Right ventricle myocardium superior (tissue), 1 donor: ENCODE data around the gene ELP4. TPM values are rescaled to one million over a fixed set of nuclear protein-coding genes. Genes with fewer than 3 reads are reported as not detected.

Source experiments
- ATAC-seq: fragments of 200-7000 bp; cut with Tn5 transposase; one replicate; pipeline ENCODE4 v1.9.1; 2020; ENCODE audit warnings: mild to moderate bottlenecking; ENCODE audit not compliant: poor library complexity
- DNase-seq: peaks from one replicate; pipeline ENCODE4 v3.0.0-alpha.2; 2020
- intact Hi-C: fragments of 100-400 bp; cut with DNase I; formaldehyde crosslinking; loops from one replicate; pipeline ENCODE4 v1.11.2; 2022
- total RNA-seq: library from RNA; stranded (reverse); fragmentation: NEBNext Ultra II Directional; extraction: Animal tissue kit (Norgen Biotek cat#: 25700); gene quantifications from one replicate; pipeline ENCODE4 v1.2.1, GENCODE V29; 2021
- donor health status: DM: no; HTN: yes; CAD: no; lungs with severe emphysema.

Gene ELP4
- total RNA-seq, 1 donor from 2014 or later: 14.7 TPM

DNA sequence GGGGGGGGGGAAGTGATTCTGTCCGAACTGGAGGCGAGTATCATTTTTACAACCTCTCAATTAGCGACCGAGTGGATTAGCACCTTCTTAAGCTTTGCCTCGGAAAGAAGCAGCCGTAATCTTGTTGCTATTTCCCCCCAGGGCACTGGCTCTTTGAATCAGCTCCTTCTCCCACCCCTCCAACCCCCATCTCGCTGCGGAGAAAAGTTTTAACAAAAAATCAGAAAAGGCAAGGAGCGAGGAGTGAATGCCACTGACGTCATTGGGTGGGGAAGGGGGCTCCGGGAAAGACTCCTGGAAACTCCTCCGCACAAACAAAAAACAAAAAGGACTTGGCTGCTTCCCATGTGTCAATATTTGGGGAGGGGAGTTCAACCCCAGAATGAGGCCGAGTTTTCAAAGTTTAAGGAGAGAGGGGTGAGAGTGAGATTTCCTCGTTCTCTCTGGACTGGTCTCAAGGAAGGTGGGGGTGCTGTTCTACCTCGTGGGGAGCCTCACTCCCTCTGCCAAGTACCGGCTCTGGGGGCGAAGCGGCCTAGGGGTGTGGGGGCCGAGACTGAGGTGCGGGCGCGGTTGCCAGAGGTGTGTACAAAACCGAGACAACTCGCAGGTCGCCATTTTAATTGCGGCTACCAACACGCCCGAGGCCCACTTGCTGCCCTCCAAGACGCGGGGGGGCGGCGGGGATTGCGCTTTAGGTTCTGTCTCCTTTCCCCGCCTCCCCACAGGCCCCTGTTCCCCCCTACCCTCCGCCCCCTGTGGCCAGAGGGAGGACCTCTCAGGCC is 304.0 kb downstream of the ELP4 start:
- no peak for ATAC-seq
- intact Hi-C loops: no loop called here

DNA sequence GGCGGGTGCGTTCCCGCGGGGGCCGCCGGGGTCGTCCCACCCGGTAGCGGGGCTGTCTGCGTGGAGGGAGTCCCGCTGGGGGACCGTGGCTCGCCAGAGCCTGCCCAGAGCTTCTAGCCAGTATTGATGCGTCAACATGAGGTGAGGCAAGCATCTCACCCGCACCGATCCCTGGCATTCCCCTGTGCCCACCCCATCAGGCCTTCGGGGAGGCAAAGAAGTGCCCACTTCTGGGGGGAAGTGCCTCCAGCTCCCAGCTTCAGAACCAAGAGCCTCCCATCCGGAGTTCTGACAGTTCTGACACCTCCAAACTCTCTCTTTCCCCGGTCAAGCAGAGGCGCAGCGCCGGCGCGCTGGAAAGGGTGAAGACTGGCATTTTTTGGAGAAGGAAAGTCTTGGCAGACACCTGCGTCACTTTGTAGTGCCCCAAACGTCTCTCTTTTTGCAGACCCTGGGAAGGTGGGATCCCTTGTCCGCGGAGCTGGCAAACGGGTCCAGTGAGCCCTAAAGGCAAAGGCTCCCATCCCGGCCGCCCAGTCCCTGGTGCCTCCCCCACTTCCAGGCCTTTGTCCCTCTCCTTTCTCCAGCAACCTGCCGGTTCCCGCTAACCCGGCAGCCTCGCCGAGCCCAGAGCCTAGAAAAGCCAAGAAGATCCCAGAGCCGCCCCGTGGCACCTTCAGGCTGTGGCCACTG is 304.8 kb downstream of the ELP4 start:
- DNase-seq: no peak
- no peak for ATAC-seq

More for the DNA sequence above, 304.0 kb downstream of the ELP4 start:
- DNase-seq: no peak

DNA sequence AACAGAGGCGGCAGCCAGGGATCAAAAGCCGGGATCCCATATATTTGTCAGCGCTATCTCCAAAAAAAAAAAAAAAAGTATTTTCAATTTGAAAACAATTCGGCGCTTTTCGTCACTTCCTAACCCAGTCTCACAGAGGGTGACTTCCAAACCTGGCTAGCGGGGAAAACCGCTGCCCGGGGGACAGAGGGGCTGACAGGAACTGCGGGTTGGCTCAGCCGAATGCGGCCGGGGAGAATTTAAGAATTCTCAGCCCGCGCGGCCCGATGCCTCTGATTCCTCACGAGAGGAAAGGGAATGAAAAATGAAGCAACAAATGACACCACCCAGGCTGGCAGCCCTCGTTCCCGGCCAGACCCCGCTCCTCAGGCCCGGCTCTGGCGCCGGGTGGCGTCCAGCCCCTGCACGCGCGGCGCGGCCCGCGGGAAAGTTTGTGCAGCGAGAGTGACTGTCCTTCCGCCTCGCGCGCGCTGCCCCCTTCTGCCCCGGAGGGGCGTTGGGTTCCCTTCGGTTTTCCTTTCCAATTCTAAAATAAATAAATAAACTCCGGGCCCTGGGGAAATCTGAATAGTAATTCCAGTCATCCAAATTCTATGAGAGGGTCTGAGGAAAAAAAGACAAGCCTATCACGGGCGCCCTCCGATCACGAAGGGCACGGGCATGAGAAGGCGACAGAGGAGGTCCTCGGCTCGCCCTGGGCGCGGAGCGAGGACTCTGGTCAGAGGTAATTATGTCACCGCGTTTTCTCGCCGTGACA is 306.3 kb downstream of the ELP4 start:
- no peak for ATAC-seq
- intact Hi-C loops: no loop called here
- no peak for DNase-seq

More for the DNA sequence above, 304.8 kb downstream of the ELP4 start:
- intact Hi-C loops: no loop called here

DNA sequence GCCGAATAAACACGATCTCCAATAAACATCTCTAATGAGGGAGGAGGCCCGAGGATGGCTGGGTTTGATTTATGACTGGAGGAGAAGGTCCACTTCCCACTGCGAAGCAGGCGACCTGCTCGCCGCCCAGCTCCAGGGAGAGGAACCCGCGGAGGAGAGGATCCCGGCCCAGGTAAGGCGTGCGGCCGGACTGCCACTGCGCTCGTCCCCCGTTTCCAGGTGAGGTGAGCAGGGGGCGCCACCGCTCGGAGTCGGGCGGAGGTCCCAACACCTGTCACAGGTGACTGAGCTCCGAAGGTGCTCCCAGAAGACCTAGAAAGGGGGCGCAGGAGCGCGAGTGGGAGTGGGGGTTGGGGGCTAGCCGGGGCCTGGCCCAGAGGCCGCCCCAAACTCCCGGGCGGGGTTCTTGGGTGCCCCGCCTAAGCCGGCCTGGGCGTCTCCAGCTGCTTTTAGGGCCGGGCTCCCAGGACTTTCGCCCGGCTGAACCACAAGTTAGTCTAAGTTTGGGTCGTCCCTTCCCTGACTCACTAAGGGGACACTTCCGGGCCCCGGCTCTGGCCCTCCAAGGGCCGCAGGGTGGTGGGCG is 307.0 kb downstream of the ELP4 start:
- DNase-seq (no peak), ATAC-seq (no peak)
- intact Hi-C loops: no loop called here

DNA sequence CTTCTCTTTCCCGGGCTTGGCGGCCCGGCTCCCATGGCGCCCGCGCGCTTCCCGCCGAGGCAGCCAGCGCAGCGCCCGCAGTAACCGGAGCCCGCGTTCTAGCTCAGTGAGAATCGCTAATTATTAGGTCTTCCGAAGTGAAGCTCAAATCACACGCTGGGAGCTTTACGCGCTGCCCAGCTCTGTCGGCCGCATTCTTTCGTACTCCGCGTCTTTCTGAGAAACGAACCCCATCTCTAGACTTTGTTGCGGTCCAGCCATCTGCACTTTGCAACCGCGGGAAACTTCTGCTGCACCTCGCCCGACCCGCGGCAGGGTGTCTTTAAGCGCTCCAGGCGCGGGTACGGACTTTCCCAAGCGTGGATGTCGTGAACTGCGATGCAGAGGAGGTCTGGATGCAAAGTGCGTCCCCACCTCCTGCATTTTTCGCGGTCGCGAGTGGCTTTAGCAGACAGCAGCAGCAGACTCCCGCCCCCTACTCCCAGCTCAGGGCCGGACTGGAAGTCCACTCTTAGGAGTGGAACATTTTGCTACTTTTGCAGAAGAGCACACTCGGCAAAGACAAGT is 307.6 kb downstream of the ELP4 start:
- no peak for DNase-seq
- intact Hi-C loops: no loop called here
- no peak for ATAC-seq

DNA sequence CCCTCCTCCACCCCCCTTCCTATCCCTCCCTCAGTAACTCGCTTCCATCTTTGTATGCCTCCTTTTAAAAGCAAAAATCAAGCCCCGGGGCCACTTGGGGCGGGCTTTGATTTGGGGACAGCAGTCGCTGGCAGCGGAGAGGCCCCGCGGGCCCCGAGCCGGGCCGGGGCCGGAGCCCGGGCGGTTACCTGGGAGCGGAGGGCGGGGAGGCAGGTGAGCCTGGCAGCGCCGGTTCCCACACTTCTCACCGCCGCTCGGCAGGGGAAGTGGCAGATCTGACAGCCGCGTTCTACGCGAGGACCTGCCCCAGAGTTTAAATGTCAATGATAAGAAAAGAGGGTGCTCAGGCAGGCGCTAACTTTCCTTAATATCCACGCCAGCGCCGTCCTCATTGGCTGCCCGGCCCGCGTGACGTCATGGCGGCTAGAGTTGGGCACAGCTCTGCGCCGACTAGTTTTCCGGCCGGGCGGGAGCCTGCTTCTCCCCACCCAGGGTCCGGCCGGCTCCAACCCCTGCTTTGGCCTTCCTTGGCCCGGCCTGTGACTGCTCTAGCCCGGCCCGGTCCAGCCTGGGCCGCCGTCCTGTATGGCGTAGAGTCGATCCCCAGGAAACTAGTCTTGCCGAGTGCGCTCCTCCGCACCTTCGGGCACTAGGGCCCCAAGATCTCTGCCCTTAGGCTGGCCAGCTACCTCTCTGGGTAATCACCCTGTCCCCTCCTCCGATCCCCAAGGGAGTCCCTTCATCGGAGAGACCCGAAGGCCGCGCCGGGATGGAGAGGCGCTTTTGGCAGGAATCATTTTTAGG is 308.3 kb downstream of the ELP4 start:
- no peak for DNase-seq
- peak; percentile 41 for ATAC-seq
- intact Hi-C loops: no loop called here

DNA sequence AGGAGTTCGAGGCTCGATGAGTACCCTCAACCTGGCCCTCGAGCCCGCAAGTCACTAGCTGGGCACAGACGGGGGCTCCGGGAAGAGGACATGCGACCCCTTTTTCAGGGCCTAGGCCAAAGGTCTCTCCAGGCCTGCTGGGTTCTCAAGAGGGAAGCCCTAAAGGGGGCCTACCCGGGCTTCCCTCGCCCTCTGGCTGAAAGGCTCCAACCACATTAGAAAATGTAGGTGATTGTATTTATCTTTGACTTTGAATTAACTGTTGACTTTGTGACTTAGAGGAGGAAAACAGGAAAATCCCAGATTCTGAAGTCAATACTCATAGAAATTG is 308.8 kb downstream of the ELP4 start:
- DNase-seq: no peak
- intact Hi-C loops: no loop called here
- no peak for ATAC-seq

DNA sequence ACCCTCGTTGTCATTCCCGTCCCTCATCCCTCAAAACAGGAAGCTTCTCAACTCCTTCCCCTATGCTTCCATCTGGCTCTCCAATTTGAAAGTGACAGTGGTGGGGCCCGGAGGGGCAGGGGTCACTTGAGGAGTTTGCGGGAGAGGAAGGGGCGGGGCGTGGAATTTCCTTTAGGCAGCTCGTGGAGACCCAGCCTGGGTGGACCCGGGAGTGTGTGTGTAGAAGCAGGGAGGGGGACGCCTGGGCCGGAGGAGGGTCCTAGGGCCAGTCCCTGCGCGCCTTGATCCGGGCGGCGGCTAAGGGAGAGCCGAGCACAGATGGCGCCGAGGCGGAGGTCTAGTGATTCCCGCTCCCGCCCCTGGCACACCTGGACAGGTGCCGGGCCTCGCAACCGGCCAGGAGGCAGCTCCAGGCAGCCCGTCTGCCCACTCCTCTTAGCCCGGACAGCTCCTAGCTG is 309.3 kb downstream of the ELP4 start:
- intact Hi-C loops: no loop called here
- ATAC-seq (no peak), DNase-seq (no peak)

DNA sequence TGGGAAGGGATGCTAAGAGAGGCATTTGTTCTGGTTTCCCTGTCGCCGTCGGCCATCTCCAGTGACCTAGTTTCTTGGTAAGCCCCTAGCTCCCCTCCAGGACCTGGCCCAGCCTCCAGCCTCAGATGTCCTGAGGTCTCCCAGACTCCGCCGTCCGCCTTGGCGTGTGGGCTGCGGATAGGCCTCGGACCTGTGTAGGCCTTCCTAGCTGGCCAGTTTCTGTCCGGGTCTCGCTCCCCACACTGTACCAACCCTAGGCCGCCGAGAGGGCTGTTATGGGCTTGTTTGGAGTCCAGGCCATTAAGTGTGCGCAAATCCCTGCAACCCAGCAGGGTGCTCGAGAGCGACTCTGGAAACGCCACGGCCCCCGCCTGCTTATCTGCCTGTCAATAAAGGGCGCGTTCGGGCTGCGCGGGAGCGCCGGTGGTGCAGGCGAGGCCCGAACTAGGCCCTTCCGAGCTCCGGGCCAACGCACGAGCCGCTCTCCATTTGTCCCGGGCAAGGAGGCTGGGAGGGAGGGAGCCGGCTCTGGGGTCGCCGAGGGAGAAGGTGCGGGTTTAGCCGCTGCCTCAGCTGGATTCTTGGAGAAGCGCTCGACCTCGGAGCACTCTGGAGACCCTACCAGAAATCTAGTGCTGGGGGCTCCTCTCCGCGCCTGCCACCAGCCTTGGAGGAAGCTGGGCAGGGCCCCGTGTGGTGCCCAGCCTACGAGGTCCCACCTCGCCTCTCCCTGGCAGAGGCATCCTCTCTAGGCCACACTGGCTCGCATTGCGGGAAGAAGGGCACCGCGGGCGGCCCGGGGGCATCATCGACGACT is 310.3 kb downstream of the ELP4 start:
- DNase-seq (no peak), ATAC-seq (no peak)
- intact Hi-C loops: no loop called here

DNA sequence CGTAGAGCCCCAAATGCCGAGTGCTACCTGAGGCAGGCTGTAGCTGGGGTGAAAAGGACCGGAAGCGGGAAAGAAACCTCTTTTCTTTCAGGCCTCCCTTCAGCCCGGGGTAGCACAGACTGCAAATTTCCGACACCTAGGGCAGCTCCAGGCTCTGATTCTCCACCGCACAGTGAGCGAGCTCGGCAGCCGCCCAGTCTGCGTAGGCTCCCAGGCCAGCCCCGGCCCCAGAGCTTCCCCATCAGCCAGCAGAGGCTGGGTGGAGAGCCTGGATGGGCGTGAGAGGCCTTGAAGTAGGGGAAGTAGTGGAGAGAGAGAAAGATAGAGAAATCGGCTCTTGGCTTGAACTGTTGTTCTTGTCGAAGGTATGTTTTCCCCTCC is 310.9 kb downstream of the ELP4 start:
- intact Hi-C loops: no loop called here
- ATAC-seq: no peak

DNA sequence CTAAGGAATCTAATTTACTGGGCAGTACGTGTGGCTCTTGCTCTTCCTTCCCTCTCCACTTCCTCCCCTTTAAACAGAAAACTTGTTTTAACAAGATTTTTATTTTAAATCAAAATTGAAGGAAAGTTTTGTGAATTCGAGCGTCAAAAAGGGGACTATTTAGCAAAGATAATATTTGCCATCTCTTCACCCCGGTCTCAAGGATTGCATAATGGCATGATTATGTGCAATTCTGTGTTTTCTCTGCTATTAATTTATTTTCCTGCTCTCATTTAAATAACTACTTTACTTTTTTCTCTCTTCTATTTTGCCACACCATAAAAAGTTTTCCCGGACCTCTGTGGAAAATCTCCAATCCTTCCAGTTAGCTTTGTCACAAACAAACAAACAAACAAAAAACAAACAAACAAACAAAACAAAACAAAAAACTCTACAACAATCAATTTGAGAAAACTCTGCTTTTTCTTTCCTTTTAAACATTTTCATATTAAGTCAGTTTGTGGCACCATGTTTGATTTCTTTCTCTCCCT is 311.7 kb downstream of the ELP4 start:
- ATAC-seq (no peak), DNase-seq (no peak)
- intact Hi-C loops: no loop called here

More for the DNA sequence above, 310.9 kb downstream of the ELP4 start:
- no peak for DNase-seq

DNA sequence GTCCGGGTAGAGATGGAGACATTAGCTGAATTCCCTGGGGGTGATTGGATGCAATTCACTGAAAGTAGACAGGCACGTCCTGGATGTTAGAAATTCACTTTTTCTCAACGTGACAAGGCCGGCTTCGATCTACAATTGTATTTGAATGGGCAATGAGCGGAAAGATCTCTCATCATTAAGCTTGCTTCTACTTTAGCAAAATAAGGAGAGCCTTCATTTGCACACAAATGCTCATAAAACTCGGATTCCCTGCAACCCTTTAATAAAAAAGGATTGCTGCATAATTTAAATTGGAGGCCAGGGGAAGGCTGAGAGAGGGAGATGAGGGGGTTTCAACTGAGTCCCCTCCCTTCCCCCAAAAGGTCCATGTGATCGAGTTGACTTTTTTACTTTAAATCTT is 312.2 kb downstream of the ELP4 start:
- DNase-seq: no peak
- intact Hi-C loops: no loop called here
- no peak for ATAC-seq

DNA sequence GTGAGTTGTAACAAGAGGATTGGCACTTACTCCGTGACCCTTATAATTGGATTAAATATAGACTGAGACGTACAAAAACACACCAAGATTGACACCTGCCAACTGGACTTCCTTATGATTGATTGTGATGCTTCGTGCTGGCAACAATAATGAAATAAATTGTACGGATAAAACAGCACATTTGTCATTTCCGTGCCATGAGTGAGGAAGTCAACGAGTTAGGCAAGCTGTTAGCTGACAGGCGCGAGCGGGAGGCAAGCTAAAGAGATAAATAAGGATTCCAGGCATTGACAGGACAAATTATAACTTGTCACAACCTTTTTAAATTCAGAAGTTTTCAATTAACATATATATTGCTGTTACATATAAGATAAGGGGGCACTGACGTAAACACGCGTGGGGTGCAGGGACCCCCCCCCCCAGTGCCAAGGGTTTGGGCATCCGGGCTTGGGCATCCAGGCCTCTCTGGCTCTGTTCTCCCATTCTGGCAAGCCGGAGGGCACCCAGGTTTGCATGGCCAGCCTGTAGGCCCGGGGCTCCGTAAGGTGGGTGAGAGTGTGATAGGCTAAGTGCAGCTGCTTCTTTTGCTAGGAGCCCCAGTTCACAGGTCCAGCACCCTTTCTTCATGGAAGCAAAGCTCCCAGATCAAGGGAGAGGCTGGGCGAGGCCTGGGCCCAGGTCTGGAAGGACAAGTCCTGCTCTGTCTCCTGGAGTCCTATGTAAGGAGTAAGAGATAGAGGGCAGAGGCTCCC is 312.8 kb downstream of the ELP4 start:
- DNase-seq (no peak), ATAC-seq (no peak)

DNA sequence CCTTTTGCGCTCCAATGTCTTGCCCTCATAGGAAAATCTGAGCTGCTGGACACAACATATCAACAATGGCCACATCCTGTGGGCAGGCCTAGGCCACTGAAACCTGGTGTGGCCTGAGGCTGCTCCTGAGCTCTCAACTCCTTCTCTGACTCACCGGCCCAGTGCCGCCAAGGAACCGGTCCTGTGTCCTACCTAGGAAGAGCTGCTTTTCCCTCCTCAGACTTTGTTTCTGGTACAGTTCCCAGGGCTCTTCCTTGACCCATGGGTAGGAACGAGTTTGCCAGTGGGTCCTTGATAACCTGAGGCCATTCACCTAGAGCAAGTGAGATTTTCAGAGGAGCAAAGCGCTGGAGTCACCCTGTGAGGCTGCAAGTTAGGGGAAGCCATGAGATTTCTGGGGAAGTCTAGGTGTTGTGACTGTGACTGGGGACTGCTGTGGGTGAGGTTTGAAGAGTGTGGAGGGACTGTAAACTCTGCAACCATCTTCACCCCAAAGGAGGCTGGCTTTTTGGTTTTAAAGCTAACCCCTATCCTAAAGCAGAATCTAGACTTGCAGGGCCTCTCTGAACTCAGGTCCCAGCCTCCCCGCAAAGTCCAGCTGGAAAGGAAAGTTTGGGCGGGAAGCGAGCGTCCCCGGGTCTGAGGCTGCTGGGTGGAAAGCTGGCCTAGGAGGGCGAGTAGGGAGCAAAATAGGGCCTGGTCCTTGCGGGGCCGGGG is 313.5 kb downstream of the ELP4 start:
- DNase-seq: no peak
- ATAC-seq: no peak
- intact Hi-C loops: no loop called here

More for the DNA sequence above, 312.8 kb downstream of the ELP4 start:
- intact Hi-C loops: no loop called here

DNA sequence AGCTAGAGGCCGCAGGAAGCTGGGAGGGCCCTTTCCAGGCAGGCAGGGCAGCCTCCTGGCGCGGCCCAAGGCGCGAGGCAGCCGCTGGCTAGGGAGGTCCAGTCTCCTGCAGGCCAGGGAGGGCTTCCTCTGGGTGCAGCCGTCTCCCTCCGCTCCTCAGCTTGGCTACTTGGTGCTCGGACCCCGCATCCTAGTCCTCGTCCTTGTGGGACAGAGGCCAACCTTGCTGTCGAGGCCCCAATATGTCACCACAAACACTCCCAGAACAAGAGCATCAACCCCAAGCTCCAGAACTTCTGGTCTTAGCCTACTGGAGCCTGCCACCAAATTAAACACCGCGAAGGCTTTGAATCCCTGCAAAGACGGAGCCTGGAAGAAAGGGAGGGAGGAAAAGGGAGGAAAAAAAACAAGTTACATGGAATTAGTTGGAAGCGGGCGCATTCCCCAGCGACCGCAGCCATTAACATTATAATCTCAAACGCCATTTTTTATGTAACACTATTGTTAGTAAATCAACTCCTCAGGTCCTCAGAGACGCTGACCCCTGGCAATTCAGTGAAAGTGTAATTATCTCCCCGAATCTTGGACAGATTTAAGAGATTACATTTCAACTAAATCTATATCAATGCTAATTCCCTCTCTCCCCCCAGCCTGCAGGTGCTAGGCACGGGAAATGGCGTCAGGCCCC is 314.2 kb downstream of the ELP4 start:
- DNase-seq: no peak
- intact Hi-C loops: no loop called here
- no peak for ATAC-seq
